Liver (tissue), 3 donors: Measurements from ENCODE around the gene NT5C1A.

Experiments
- CTCF ChIP-seq: fragments of 150-350 bp; IDR thresholded peaks from 2 replicates; pipeline ENCODE4 v1.5.1; 2017; ENCODE audit warnings: improper control_type of control experiment, low read depth, low read length; ENCODE audit not compliant: missing input control
- EGR1 ChIP-seq, 2 donors: IDR thresholded peaks; 2 replicates each; pipeline ENCODE4 v1.6.1; 2016 to 2018; ENCODE audit warnings: antibody characterized with exemption in 2 of 2, low read depth in 2 of 2
- GABPA ChIP-seq, 2 donors: IDR thresholded peaks in 1 of 2; conservative IDR thresholded peaks in 1 of 2; 2 replicates each; pipeline ENCODE4 v1.6.1; 2016; ENCODE audit warnings: antibody characterized with exemption in 2 of 2, mild to moderate bottlenecking in 1 of 2, moderate library complexity in 1 of 2
- JUND ChIP-seq, 2 donors: IDR thresholded peaks; 2 replicates each; pipeline ENCODE4 v1.6.1; 2016; ENCODE audit warnings: antibody characterized with exemption in 2 of 2
- MAX ChIP-seq: IDR thresholded peaks from 2 replicates; pipeline ENCODE4 v1.6.1; 2016; ENCODE audit warnings: antibody characterized with exemption
- RAD21 ChIP-seq, 2 donors: IDR thresholded peaks; 2 replicates each; pipeline ENCODE4 v1.6.1; 2016; ENCODE audit warnings: antibody characterized with exemption in 2 of 2, mild to moderate bottlenecking in 2 of 2
- SP1 ChIP-seq: IDR thresholded peaks from 2 replicates; pipeline ENCODE4 v1.6.1; 2018; ENCODE audit warnings: antibody characterized with exemption, mild to moderate bottlenecking
- TAF1 ChIP-seq: conservative IDR thresholded peaks from 2 replicates; pipeline ENCODE4 v1.6.1; 2016; ENCODE audit warnings: antibody characterized with exemption, mild to moderate bottlenecking
- TF ChIP-seq, protein P1 (sequence below): IDR thresholded peaks from 2 replicates; pipeline ENCODE4 v1.6.1; 2016; ENCODE audit warnings: antibody characterized with exemption, mild to moderate bottlenecking
- TF ChIP-seq, protein P2 (sequence below): IDR thresholded peaks from 2 replicates; pipeline ENCODE4 v1.6.1; 2016; ENCODE audit warnings: antibody characterized with exemption
- donor health status: healthy.
- donor health status: healthy.

GRCh38 chr1:39707506-39707905, 35.6 kb upstream of the NT5C1A start:
- TF ChIP-seq MAX: no peak
- TF ChIP-seq, protein P1, sequence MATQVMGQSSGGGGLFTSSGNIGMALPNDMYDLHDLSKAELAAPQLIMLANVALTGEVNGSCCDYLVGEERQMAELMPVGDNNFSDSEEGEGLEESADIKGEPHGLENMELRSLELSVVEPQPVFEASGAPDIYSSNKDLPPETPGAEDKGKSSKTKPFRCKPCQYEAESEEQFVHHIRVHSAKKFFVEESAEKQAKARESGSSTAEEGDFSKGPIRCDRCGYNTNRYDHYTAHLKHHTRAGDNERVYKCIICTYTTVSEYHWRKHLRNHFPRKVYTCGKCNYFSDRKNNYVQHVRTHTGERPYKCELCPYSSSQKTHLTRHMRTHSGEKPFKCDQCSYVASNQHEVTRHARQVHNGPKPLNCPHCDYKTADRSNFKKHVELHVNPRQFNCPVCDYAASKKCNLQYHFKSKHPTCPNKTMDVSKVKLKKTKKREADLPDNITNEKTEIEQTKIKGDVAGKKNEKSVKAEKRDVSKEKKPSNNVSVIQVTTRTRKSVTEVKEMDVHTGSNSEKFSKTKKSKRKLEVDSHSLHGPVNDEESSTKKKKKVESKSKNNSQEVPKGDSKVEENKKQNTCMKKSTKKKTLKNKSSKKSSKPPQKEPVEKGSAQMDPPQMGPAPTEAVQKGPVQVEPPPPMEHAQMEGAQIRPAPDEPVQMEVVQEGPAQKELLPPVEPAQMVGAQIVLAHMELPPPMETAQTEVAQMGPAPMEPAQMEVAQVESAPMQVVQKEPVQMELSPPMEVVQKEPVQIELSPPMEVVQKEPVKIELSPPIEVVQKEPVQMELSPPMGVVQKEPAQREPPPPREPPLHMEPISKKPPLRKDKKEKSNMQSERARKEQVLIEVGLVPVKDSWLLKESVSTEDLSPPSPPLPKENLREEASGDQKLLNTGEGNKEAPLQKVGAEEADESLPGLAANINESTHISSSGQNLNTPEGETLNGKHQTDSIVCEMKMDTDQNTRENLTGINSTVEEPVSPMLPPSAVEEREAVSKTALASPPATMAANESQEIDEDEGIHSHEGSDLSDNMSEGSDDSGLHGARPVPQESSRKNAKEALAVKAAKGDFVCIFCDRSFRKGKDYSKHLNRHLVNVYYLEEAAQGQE: no peak
- TF ChIP-seq CTCF: no peak
- no peak for TF ChIP-seq GABPA (IDR thresholded peaks at IDR 0.05 in 1 of 2, conservative IDR thresholded peaks at IDR 0.05 in 1 of 2)
- no peak for TF ChIP-seq TAF1
- TF ChIP-seq, protein P2, sequence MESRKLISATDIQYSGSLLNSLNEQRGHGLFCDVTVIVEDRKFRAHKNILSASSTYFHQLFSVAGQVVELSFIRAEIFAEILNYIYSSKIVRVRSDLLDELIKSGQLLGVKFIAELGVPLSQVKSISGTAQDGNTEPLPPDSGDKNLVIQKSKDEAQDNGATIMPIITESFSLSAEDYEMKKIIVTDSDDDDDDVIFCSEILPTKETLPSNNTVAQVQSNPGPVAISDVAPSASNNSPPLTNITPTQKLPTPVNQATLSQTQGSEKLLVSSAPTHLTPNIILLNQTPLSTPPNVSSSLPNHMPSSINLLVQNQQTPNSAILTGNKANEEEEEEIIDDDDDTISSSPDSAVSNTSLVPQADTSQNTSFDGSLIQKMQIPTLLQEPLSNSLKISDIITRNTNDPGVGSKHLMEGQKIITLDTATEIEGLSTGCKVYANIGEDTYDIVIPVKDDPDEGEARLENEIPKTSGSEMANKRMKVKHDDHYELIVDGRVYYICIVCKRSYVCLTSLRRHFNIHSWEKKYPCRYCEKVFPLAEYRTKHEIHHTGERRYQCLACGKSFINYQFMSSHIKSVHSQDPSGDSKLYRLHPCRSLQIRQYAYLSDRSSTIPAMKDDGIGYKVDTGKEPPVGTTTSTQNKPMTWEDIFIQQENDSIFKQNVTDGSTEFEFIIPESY: no peak
- no peak for TF ChIP-seq JUND (IDR thresholded peaks at IDR 0.05)
- no peak for TF ChIP-seq SP1
- TF ChIP-seq RAD21 (IDR thresholded peaks at IDR 0.05): no peak
- TF ChIP-seq EGR1 (IDR thresholded peaks at IDR 0.05; ENCODE audit: low read depth in 2 of 2): no peak
